GM10248 (cell line): Measurements from ENCODE around the gene RAD51B.

Experiments
- CTCF ChIA-PET: fragments of 300-600 bp; sonication (Branson Sonifier 250); formaldehyde crosslinking; extraction: SDS; loops from one replicate; lab custom pipeline; 2021; ENCODE audit warnings: antibody characterized with exemption; lab: Yijun Ruan, JAX
- POLR2A ChIA-PET: fragments of 350-650 bp; sonication (Branson Sonifier 250); formaldehyde crosslinking; extraction: SDS; loops from one replicate; lab custom pipeline; 2020; ENCODE audit warnings: antibody characterized with exemption; lab: Yijun Ruan, JAX
- DNase-seq: peaks from one replicate; pipeline ENCODE4 v3.0.0; 2012; ENCODE audit errors: extremely low spot score
- TF ChIP-seq, protein P1 (sequence below): IDR thresholded peaks from 2 replicates; pipeline ENCODE4 v1.5.1; 2012; ENCODE audit warnings: mild to moderate bottlenecking, low read depth; ENCODE audit errors: extremely low read depth, missing control alignments, control extremely low read depth

RAD51B gene

DNA sequence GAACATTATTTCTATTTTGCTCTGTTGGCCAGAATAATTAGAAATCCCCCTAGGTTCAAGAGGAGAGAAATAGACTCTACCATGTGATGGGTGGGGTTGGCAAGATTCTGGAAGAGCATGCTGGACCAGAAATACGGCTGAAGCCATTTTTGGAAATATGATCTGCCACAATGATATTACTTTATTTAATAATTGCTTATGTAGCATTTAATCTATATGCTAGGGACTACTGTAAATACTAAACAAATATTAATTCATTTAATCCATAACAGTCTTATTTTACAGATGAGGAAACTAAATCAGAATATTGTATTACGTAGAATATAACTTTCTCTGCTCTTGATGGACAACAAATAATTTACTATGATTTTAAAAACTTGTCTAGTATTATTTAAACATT is 193.7 kb downstream of the RAD51B start:
- ChIA-PET CTCF (no interaction called here), POLR2A (no interaction called here)
- DNase-seq: no peak
- TF ChIP-seq, protein P1, sequence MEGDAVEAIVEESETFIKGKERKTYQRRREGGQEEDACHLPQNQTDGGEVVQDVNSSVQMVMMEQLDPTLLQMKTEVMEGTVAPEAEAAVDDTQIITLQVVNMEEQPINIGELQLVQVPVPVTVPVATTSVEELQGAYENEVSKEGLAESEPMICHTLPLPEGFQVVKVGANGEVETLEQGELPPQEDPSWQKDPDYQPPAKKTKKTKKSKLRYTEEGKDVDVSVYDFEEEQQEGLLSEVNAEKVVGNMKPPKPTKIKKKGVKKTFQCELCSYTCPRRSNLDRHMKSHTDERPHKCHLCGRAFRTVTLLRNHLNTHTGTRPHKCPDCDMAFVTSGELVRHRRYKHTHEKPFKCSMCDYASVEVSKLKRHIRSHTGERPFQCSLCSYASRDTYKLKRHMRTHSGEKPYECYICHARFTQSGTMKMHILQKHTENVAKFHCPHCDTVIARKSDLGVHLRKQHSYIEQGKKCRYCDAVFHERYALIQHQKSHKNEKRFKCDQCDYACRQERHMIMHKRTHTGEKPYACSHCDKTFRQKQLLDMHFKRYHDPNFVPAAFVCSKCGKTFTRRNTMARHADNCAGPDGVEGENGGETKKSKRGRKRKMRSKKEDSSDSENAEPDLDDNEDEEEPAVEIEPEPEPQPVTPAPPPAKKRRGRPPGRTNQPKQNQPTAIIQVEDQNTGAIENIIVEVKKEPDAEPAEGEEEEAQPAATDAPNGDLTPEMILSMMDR: no peak

DNA sequence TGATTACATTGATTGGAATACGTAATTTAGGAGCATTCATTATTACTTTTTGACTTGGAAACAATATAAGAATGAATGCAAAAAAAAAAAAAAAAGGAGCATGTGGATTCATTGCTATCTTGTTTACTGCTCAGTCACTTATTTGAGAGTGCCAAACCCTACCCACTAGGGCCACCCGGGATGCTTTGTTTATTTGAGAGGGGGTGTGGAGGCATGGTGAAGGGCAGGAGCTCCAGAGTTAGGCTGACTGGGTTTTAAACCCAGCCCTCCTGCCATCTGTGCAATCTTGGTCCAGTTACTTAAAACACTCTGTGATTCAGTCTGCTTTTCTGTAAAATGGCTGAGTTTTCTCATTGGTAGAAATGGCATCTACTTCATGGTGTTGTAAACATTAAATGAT is 195.2 kb downstream of the RAD51B start:
- TF ChIP-seq, protein P1: no peak
- ChIA-PET CTCF (no interaction called here), POLR2A (no interaction called here)
- no peak for DNase-seq

DNA sequence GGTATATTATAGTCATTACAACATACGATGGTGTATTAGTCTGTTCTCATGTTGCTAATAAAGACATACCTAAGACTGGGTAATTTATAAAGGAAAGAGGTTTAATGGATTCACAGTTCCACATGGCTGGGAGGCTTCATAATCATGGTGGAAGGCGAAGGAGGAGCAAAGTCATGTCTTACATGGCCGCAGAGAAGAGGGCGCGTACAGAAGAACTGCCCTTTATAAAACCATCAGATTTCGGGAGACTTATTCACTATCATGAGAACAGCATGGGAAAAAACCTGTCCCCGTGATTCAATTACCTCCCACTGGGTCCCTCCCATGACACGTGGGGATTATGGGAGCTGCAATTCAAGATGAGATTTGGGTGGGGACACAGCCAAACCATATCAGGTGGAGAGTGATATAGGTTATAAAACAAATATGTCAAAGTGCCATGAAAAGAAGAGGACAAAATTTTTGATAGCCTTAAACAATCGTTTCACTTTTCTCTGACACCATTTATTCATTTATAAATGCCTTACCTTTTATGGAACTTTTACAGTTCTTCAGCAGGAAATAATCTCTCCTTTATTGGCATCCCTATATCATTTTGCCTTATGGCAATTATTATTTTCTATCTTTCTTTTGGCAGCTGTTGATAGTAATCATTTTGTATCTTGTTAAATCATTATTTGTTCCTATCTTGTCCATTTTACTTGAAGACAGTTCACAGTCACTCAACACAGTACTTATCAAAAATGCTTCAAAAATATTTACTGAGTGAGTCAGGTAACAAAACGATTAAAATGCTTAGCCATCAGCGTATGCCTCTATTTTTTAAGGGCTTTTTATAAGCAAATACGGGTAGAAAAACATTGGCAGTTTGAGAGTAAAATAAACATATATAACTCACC is 196.0 kb downstream of the RAD51B start:
- CTCF ChIA-PET: interaction anchor here (1.3 kb wide), 1 partner anchor 11 kb away, joined by 3 read pairs; no protein-coding TSS in a partner anchor
- TF ChIP-seq, protein P1: no peak
- POLR2A ChIA-PET: no interaction called here
- DNase-seq: no peak

DNA sequence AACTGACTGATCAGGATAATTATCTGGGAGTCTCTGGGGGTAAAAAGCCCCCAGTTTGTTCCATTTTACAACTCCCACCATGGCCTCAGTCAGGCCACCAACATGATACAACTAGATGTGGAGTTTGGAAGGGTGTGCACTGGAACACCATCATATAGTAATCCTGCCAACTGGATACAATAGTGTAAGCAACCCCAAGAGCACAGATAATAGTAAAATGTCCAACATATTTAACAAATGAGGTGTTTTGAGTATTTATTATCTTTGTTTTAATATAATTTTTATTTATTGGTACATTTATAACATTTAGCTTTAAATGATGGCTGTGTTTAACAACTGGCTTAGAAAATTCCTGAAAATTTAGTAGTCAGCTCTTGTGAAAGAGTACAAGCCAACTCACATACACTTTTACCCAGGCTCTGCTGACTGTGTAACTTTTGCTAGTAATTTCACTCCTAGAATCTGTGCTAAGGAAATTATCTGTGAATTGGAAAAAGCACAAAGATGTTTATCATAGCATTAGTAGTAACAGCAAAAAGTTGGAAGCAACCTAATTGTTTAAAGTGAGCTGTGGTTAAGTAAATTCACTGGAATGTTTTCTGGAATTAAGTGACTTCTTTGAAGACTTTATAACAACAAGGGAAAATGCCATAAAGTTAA is 196.8 kb downstream of the RAD51B start:
- ChIA-PET CTCF (interaction anchor here (0.9 to 1.3 kb wide), 2 partner anchors 11 to 15 kb away, joined by 3 read pairs; no protein-coding TSS in a partner anchor), POLR2A (no interaction called here)
- DNase-seq: no peak
- TF ChIP-seq, protein P1: no peak

DNA sequence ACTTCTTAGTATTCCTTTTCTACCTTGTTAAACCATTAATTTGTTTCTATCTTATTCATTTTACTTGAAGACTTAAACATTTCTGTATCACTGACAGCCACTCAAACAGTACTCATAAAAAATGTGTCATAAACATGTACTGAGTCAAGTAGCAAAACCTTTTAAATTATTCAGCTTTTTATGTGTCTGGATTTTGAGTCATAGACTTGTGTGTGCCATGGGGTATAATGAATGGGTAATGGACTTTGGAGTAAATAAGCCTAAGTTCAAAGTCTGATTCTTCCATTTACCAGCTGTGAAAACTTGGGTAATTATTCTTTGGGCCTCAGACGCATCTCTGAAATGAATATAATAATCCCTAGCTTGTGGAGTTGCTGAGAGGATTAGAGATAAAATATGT is 199.0 kb downstream of the RAD51B start:
- ChIA-PET CTCF (interaction anchor here (0.9 to 1.8 kb wide), 2 partner anchors 10 to 14 kb away, joined by 3 to 6 read pairs; no protein-coding TSS in a partner anchor), POLR2A (interaction anchor here (0.5 kb wide), 1 partner anchor 232 kb away, joined by 3 read pairs; no protein-coding TSS in a partner anchor)
- DNase-seq: no peak
- TF ChIP-seq, protein P1: no peak

DNA sequence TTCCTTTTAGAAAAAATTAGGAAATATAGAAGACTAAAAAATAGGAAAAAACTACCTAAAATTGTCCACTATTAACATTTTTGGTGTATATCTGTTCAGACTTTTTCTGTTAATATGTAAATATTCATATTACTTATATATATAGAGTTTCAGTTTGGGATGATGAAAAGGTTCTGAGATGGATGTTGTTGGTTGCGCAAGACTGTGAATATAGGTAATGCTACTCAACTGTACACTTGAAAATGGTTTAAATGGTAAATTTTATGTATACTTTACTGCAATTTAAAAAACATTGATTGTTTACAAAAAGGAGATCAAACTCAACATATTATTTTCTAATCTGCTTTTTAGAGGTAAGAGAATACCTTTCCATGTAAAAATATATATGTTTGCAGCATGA is 200.9 kb downstream of the RAD51B start:
- no peak for DNase-seq
- TF ChIP-seq, protein P1: no peak
- POLR2A ChIA-PET: no interaction called here
- CTCF ChIA-PET: no interaction called here
